Suprapubic skin (tissue), 4 donors: Measurements from ENCODE around the gene UBL5.

Source experiments
- EP300 ChIP-seq: sonication (generic); formaldehyde crosslinking; IDR thresholded peaks from one replicate; pipeline ENCODE4 v1.6.1; 2017; ENCODE audit warnings: antibody characterized with exemption
- POLR2A ChIP-seq, 2 donors: fragments of 450-650 bp; IDR thresholded peaks; one replicate each; pipeline ENCODE4 v1.6.1; 2017; ENCODE audit warnings: antibody characterized with exemption in 2 of 2, mild to moderate bottlenecking in 2 of 2, moderate library complexity in 2 of 2
- POLR2AphosphoS5 ChIP-seq, 3 donors: sonication (generic); formaldehyde crosslinking; IDR thresholded peaks; one replicate each; pipeline ENCODE4 v1.6.1; 2017; ENCODE audit warnings: antibody characterized with exemption in 3 of 3
- TF ChIP-seq, protein P1 (sequence below), 2 donors: fragments of 200-600 bp in 1 of 2; fragments of 450-650 bp in 1 of 2; sonication (generic) in 1 of 2; IDR thresholded peaks; one replicate each; pipeline ENCODE4 v1.5.1; 2016 to 2019; ENCODE audit warnings: antibody characterized with exemption in 2 of 2, mild to moderate bottlenecking in 1 of 2, moderate library complexity in 1 of 2

DNA sequence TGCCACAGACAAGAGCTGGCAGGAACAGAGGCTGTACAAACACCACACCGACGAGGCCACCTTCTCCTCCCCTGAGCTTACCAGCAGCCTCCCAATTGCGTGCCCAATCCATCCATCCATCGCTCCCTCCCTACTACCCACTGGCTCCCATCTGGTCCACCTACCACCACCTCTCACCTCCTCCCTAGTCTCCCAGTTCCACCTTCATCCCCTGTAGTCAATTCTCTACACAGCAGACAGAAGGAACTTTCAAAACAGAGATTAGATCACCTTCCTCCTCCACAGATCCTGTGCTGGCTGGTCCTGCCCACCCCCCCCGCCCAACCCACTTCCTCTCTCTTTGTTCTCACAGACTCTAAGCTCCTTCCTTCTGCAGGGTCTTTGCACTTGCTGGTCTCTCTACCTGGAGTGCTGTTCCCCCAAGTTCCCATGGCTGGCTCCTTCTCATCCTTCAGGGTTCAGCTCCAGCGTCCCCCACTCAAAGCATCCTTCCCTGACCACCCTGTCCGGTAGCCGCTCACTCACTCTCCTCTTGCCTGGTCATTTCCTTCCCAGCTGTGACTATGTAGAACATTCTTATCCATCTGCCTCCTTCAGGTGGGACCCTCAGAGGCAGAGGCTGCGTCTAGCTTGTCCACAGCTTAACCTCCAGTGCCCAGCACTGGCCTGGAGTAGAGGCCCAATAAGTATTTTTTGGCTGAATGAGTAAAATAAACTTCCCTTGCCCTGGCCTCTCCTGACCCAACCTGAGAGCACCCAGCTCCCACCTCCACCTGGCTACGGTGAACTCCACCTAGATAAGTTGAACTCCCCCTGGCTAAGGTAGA, 30.4 kb downstream of the UBL5 start:
- TF ChIP-seq, protein P1, sequence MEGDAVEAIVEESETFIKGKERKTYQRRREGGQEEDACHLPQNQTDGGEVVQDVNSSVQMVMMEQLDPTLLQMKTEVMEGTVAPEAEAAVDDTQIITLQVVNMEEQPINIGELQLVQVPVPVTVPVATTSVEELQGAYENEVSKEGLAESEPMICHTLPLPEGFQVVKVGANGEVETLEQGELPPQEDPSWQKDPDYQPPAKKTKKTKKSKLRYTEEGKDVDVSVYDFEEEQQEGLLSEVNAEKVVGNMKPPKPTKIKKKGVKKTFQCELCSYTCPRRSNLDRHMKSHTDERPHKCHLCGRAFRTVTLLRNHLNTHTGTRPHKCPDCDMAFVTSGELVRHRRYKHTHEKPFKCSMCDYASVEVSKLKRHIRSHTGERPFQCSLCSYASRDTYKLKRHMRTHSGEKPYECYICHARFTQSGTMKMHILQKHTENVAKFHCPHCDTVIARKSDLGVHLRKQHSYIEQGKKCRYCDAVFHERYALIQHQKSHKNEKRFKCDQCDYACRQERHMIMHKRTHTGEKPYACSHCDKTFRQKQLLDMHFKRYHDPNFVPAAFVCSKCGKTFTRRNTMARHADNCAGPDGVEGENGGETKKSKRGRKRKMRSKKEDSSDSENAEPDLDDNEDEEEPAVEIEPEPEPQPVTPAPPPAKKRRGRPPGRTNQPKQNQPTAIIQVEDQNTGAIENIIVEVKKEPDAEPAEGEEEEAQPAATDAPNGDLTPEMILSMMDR (IDR thresholded peaks at IDR 0.05), result no peak
- TF ChIP-seq POLR2AphosphoS5 (IDR thresholded peaks at IDR 0.05) (no peak), EP300 (no peak), POLR2A (IDR thresholded peaks at IDR 0.05) (no peak)
